Measurements from ENCODE around the gene MT3. TPM values are rescaled to one million over a fixed set of nuclear protein-coding genes. Genes with fewer than 3 reads are reported as not detected.

The MT3 gene
- total RNA-seq, 6 experiments from 2014 or later, result 0.62 TPM; not detected in 5

DNA sequence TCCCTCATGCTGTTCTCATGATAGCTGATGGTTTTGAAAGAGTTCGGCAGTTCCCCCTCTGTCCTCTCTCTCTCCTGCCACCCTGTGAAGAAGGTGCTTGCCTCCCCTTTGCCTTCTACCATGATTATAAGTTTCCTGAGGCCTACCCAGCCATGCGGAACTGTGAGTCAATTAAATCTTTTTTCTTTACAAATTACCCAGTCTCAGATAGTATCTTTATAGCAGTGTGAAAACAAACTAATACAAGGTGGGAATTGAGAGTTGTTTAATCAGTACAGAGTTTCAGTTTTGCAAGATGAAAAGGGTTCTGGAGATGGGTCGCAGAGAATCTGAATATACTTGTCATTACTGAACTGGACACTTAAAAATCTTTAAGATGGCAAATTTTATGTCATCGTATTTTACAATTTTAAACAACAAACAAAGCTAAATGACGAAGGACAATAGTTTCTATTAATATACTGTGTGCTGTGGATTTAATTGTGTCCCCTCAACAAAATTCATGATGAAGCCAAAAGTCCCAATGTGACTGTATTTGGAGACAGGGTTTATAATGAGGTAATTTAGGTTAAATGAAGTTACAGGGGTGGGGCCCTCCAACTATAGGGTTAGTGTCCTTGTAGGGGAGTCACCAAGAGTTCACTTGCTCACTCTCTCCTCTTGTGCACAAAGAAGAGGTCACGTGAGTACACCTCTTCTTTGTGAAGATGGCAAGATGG lies 4.4 kb downstream of the MT3 start:
- Histone ChIP-seq H3K36me3 (no peaks in the 10 kb centered on the region), H3K4me1 (peaks cover 0 to 9% (median 0%) of the 10 kb centered on the region in 4 donors), H3K4me3 (no peak overlapping the region), H3K9me3 (no peaks in the 10 kb centered on the region), H3K27ac (no peak overlapping the region), H3K27me3 (no peaks in the 10 kb centered on the region)
- no peak for DNase-seq
- 68% methylated on average over 6 of the region's 6 CpGs for WGBS (ENCODE audit: insufficient coverage, low coverage, low lambda C conversion rate, missing lambda C conversion rate)
- intact Hi-C loops (cut with DNase I), result loop anchor here in 1 of 2 donors (10.0 kb wide), 1 partner anchor 69 kb away; the partner anchor contains the start of gene BBS2
- no peak for ATAC-seq
- no peak for TF ChIP-seq POLR2A (IDR thresholded peaks at IDR 0.05)
- TF ChIP-seq, protein P1, sequence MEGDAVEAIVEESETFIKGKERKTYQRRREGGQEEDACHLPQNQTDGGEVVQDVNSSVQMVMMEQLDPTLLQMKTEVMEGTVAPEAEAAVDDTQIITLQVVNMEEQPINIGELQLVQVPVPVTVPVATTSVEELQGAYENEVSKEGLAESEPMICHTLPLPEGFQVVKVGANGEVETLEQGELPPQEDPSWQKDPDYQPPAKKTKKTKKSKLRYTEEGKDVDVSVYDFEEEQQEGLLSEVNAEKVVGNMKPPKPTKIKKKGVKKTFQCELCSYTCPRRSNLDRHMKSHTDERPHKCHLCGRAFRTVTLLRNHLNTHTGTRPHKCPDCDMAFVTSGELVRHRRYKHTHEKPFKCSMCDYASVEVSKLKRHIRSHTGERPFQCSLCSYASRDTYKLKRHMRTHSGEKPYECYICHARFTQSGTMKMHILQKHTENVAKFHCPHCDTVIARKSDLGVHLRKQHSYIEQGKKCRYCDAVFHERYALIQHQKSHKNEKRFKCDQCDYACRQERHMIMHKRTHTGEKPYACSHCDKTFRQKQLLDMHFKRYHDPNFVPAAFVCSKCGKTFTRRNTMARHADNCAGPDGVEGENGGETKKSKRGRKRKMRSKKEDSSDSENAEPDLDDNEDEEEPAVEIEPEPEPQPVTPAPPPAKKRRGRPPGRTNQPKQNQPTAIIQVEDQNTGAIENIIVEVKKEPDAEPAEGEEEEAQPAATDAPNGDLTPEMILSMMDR (IDR thresholded peaks at IDR 0.05), result no peak

DNA sequence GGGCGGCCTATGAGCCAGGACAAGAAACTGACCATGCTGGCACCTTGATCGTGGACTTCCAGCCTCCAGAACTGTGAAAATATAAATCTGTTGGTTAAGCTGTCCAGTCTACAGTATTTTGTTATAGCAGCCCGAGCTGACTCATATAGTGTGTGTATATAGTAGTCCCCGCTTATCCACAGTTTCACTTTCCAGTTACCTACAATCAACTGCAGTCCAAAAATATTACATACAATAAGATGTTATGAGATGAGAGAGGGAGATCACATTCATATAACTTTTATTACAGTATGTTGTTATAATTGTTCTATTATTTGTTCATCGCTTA lies 4.9 kb downstream of the MT3 start:
- WGBS (ENCODE audit: insufficient coverage, low coverage, low lambda C conversion rate, missing lambda C conversion rate), result 97% methylated on average over 5 of the region's 5 CpGs
- intact Hi-C loops (cut with DNase I), result loop anchor here in 1 of 2 donors (10.0 kb wide), 1 partner anchor 69 kb away; the partner anchor contains the start of gene BBS2
- ATAC-seq, result no peak
- H3K4me1 ChIP-seq, result peaks cover 0 to 5% (median 0%) of the 10 kb centered on the region in 4 donors
- TF ChIP-seq, protein P1 (IDR thresholded peaks at IDR 0.05), result no peak
- TF ChIP-seq POLR2A (IDR thresholded peaks at IDR 0.05), result no peak
- no peak overlapping the region for H3K4me3 ChIP-seq
- no peaks in the 10 kb centered on the region for H3K27me3 ChIP-seq
- H3K9me3 ChIP-seq, result no peaks in the 10 kb centered on the region
- no peak overlapping the region for H3K27ac ChIP-seq
- H3K36me3 ChIP-seq, result no peaks in the 10 kb centered on the region
- DNase-seq, result no peak

DNA sequence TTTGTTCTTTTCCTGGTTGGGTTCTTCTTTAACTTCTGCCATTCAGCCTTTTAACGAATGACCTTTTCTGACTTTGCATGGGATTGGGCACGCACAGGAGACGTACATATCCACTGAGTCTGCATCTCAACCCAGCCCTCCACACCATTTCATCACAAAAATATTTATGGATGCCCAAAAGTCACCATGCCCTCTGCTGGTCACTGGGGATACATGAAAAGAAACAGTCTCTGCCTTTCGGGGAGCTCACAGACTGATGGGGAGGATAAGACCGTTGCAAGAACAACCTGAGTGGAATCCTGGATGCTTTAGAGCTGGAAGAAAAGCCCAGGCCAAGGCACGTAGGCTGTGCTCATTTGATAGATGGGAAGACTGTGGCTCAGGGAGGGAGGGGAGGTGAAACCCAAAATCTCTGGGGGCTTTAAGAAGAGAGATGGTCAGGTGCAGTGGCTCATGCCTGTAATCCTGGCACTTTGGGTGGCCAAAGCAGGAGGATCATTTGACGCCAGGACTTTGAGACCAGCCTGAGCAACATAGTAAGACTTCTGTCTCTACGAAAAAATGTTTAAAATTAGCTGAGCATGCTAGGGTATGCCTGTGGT lies 11.2 kb downstream of the MT3 start:
- peaks cover 0 to 3% (median under 1%) of the 10 kb centered on the region in 4 donors for H3K4me1 ChIP-seq
- H3K27ac ChIP-seq, result no peak overlapping the region
- no peaks in the 10 kb centered on the region for H3K36me3 ChIP-seq
- ATAC-seq (peak; percentile 65 to 76 (median 72)), DNase-seq (no peak)
- no peak overlapping the region for H3K4me3 ChIP-seq
- no peak for TF ChIP-seq POLR2A (IDR thresholded peaks at IDR 0.05)
- TF ChIP-seq, protein P1 (IDR thresholded peaks at IDR 0.05), result peak; percentile 61 to 70 (median 68)
- H3K27me3 ChIP-seq, result no peaks in the 10 kb centered on the region
- intact Hi-C loops (cut with DNase I), result loop anchor here in 1 of 2 donors (10.0 kb wide), 1 partner anchor 94 kb away; no protein-coding TSS in a partner anchor
- H3K9me3 ChIP-seq, result no peaks in the 10 kb centered on the region
- 7% methylated on average over 7 of the region's 8 CpGs for WGBS (ENCODE audit: insufficient coverage, low coverage, low lambda C conversion rate, missing lambda C conversion rate)

DNA sequence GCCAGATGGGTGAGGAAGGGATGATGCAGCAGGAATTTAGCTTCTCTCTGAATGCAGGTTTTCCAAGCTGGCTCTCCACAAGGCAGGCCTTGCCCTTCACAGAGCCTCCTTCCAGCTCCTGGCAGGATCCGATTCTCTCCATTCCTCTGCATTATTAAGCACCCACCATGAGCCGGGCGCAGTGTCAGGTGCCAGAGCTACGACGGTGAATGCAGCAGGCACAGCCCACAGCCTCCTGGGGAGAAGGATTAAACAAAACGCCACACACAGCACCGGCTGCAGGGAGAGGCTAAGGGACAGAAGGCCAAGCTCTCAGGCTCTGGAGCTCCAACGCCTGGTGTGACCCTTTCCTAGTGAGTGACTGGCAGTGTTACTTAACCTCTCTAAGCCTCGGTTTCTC lies 12.0 kb downstream of the MT3 start:
- Histone ChIP-seq H3K9me3 (no peaks in the 10 kb centered on the region), H3K27ac (no peak overlapping the region), H3K4me3 (no peak overlapping the region), H3K36me3 (no peaks in the 10 kb centered on the region), H3K4me1 (peaks cover 0 to 9% (median 4%) of the 10 kb centered on the region in 4 donors), H3K27me3 (no peaks in the 10 kb centered on the region)
- intact Hi-C loops (cut with DNase I), result loop anchor here in 1 of 2 donors (10.0 kb wide), 1 partner anchor 93 kb away; no protein-coding TSS in a partner anchor
- no peak for DNase-seq
- 50% methylated on average over 2 of the region's 9 CpGs for WGBS (ENCODE audit: insufficient coverage, low coverage, low lambda C conversion rate, missing lambda C conversion rate)
- no peak for ATAC-seq
- TF ChIP-seq POLR2A (IDR thresholded peaks at IDR 0.05), result no peak

DNA sequence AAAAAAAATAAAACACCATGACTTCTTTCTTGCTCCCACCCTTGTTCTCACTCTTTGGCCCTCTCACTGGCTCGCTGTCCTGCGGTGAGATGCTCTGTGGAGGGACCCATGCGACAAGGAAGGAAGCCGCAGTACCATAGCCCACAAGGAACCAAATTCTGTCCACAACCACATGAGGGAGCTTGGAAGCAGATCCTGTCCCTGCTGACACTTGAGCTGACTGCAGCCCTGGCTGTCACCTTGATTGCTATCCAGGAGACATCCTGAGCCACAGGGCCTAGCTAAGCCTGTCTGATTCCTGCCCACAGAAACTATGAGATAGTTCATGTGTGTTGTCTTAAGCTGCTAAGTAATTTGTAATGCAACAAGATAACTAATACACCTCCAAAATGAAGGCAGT lies 14.3 kb downstream of the MT3 start:
- DNase-seq, result peak in 2 of 3 donors; percentile 48 to 67
- intact Hi-C loops (cut with DNase I), result loop anchor here in 1 of 2 donors (10.0 kb wide), 1 partner anchor 91 kb away; no protein-coding TSS in a partner anchor
- H3K27ac ChIP-seq, result no peak overlapping the region

More for the DNA sequence above, 14.3 kb downstream of the MT3 start:
- peak in 2 of 4 donors; percentile 6 to 15 for ATAC-seq
- 17% methylated on average over 4 of the region's 4 CpGs for WGBS (ENCODE audit: insufficient coverage, low coverage, low lambda C conversion rate, missing lambda C conversion rate)
- Histone ChIP-seq H3K4me3 (no peak overlapping the region), H3K27me3 (no peaks in the 10 kb centered on the region), H3K4me1 (peaks cover 0 to 24% (median 8%) of the 10 kb centered on the region in 4 donors), H3K9me3 (no peaks in the 10 kb centered on the region), H3K36me3 (no peaks in the 10 kb centered on the region)
- TF ChIP-seq POLR2A (IDR thresholded peaks at IDR 0.05), result no peak
- TF ChIP-seq, protein P1 (IDR thresholded peaks at IDR 0.05), result peak; percentile 47 to 55 (median 52)

Measured in right lobe of liver (tissue), 6 donors.